ENCODE results near the gene DSP.
A peak's percentile ranks its signal among the peaks of the same experiment; 100 is the strongest.

Gene DSP

GRCh38 chr6:7604003-7604402 is 62.5 kb downstream of the DSP start:
- no peak for DNase-seq (ENCODE audit: low read depth in 2 of 2)

- DNase-seq (ENCODE audit: low read depth in 2 of 2): no peak
These were observed 63.0 kb downstream of the DSP start for GRCh38 chr6:7604506-7604905.

GRCh38 chr6:7615611-7616383 is 74.3 kb downstream of the DSP start:
- peak in 1 of 2 donors; percentile 7 for DNase-seq (ENCODE audit: low read depth in 2 of 2)

- no peak for DNase-seq (ENCODE audit: low read depth in 2 of 2)
These were observed 76.6 kb downstream of the DSP start for GRCh38 chr6:7617801-7618764.

- no peak for DNase-seq (ENCODE audit: low read depth in 2 of 2)
These were observed 80.3 kb downstream of the DSP start for GRCh38 chr6:7621761-7622160.

GRCh38 chr6:7624796-7625710 is 83.6 kb downstream of the DSP start:
- DNase-seq (ENCODE audit: low read depth in 2 of 2): no peak

- DNase-seq (ENCODE audit: low read depth in 2 of 2): no peak
These were observed 87.0 kb downstream of the DSP start for GRCh38 chr6:7628479-7628878.

GRCh38 chr6:7628909-7629308 is 87.4 kb downstream of the DSP start:
- DNase-seq (ENCODE audit: low read depth in 2 of 2): no peak

- no peak for DNase-seq (ENCODE audit: low read depth in 2 of 2)
These were observed 87.8 kb downstream of the DSP start for GRCh38 chr6:7629321-7629720.

- no peak for DNase-seq (ENCODE audit: low read depth in 2 of 2)
These were observed 89.3 kb downstream of the DSP start for GRCh38 chr6:7630792-7631191.

- DNase-seq (ENCODE audit: low read depth in 2 of 2): no peak
These were observed 90.0 kb downstream of the DSP start for GRCh38 chr6:7631466-7631865.

GRCh38 chr6:7632501-7633290 is 91.2 kb downstream of the DSP start:
- DNase-seq (ENCODE audit: low read depth in 2 of 2): no peak

GRCh38 chr6:7633361-7633760 is 91.9 kb downstream of the DSP start:
- no peak for DNase-seq (ENCODE audit: low read depth in 2 of 2)

- no peak for DNase-seq (ENCODE audit: low read depth in 2 of 2)
These were observed 94.7 kb downstream of the DSP start for GRCh38 chr6:7636151-7636550.
